Ovary (tissue), 9 donors: Measurements from ENCODE around the gene KCNIP1. TPM values are rescaled to one million over a fixed set of nuclear protein-coding genes. Genes with fewer than 3 reads are reported as not detected.

Experiments used
- DNase-seq, 5 donors: peaks; one replicate each; pipeline ENCODE4 v3.0.0-alpha.2; 2019 to 2020
- H3K27ac ChIP-seq, 2 donors: fragments of 200-600 bp; one replicate each; pipeline versions ENCODE4 v1.5.1 to v1.8.0; 2019 to 2022
- H3K27me3 ChIP-seq: fragments of 200-600 bp; one replicate; pipeline ENCODE4 v1.8.0; 2022
- H3K36me3 ChIP-seq: fragments of 200-600 bp; sonication (generic); one replicate; pipeline ENCODE4 v1.5.1; 2019
- H3K4me1 ChIP-seq: one replicate; pipeline ENCODE4 v1.8.1; 2013; ENCODE audit warnings: mild to moderate bottlenecking, moderate library complexity; ENCODE audit not compliant: insufficient read depth
- H3K4me3 ChIP-seq: fragments of 200-600 bp; sonication (generic); one replicate; pipeline ENCODE4 v1.5.1; 2017
- H3K9me3 ChIP-seq, 2 donors: fragments of 200-600 bp in 1 of 2; sonication (generic) in 1 of 2; one replicate each; pipeline versions ENCODE4 v1.5.1 to v1.8.1; 2013 to 2019; ENCODE audit warnings: mild to moderate bottlenecking in 1 of 2, moderate library complexity in 1 of 2
- EP300 ChIP-seq: sonication (generic); formaldehyde crosslinking; IDR thresholded peaks from one replicate; pipeline ENCODE4 v1.6.1; 2017; ENCODE audit warnings: antibody characterized with exemption
- POLR2A ChIP-seq: fragments of 450-650 bp; IDR thresholded peaks from one replicate; pipeline ENCODE4 v1.6.1; 2017; ENCODE audit warnings: antibody characterized with exemption, mild to moderate bottlenecking, moderate library complexity
- WGBS, 3 donors: extraction: QIAGEN DNeasy Blood & Tissue Kit in 1 of 3; methylation state at CpG; one replicate each; pipeline versions ENCODE4 v1.1.5 to v1.1.7; 2013 to 2017; 5-methylcytosine and 5-hydroxymethylcytosine counted together
- intact Hi-C, 4 donors: fragments of 100-400 bp; cut with DNase I; formaldehyde crosslinking; loops; one replicate each; pipeline versions ENCODE4 v1.11.0 to v1.15.1; 2022 to 2023
- polyA plus RNA-seq, 2 donors: library from polyadenylated mRNA; stranded (reverse); fragments of 200-250 nt in 1 of 2; fragments of 350-450 nt in 1 of 2; fragmentation: Illumina TruSeq in 1 of 2; extraction: RNeasy Lipid Tissue Mini Kit (QIAGEN cat#74804) in 1 of 2; gene quantifications; one replicate each; pipeline ENCODE4 v1.2.3, GENCODE V29; 2013 to 2014
- total RNA-seq, 7 donors: library from RNA; depleted of rRNA in 2 of 7; stranded (reverse); fragments of >200 nt in 2 of 7; fragmentation: NEBNext Ultra II Directional in 3 of 7; extraction: Animal tissue kit (Norgen Biotek cat#: 25700) in 3 of 7; gene quantifications; one replicate each; pipeline versions ENCODE4 v1.1.0 to v1.2.4, GENCODE V29; 2016 to 2023
- TF ChIP-seq, protein P1 (sequence below), 3 donors: fragments of 450-650 bp in 2 of 3; fragments of 200-600 bp in 1 of 3; IDR thresholded peaks; one replicate each; pipeline versions ENCODE4 v1.5.1 to v1.8.0; 2016 to 2022; ENCODE audit warnings: antibody characterized with exemption in 3 of 3, mild to moderate bottlenecking in 1 of 3
- donor health status: DM: no; HTN: no; CAD: no; lungs with moderate emphysema.
- donor health status: DM: no; HTN: no; CAD: no.
- donor health status: Bipolar disorder and iron deficiency.
- donor health status: DM: yes; HTN: yes; CAD: no.
- donor health status: DM: no; HTN: no; CAD: no.
- donor health status: DM: yes; HTN: yes; CAD: no.

Gene KCNIP1
- total and polyA plus RNA-seq, 9 donors: 0.20 to 2.2 (median 0.66) TPM

DNA sequence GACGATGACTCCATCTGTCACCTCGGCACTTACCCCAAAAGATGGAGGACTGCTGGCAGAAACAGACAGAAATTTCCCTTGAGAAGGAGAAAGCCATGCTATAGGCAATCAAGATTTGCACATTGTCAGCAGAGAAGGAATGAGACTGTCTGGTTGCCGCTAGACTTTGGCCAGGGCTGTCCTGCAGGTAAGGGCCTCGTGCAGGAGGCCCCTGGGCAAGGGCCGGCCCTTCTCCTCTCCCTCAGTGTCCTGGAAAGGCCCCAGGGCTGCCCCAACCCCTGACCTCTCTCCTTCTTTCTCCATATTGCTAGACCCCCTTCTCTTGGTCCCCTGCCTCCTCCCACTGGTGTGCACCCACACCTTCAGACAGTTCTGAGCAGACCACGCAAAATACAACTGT, 14.6 kb upstream of the KCNIP1 start:
- no peak overlapping the region for H3K27ac ChIP-seq
- TF ChIP-seq POLR2A (no peak), EP300 (no peak)
- TF ChIP-seq, protein P1, sequence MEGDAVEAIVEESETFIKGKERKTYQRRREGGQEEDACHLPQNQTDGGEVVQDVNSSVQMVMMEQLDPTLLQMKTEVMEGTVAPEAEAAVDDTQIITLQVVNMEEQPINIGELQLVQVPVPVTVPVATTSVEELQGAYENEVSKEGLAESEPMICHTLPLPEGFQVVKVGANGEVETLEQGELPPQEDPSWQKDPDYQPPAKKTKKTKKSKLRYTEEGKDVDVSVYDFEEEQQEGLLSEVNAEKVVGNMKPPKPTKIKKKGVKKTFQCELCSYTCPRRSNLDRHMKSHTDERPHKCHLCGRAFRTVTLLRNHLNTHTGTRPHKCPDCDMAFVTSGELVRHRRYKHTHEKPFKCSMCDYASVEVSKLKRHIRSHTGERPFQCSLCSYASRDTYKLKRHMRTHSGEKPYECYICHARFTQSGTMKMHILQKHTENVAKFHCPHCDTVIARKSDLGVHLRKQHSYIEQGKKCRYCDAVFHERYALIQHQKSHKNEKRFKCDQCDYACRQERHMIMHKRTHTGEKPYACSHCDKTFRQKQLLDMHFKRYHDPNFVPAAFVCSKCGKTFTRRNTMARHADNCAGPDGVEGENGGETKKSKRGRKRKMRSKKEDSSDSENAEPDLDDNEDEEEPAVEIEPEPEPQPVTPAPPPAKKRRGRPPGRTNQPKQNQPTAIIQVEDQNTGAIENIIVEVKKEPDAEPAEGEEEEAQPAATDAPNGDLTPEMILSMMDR (IDR thresholded peaks at IDR 0.05): no peak
- no peaks in the 10 kb centered on the region for H3K4me1 ChIP-seq
- no peaks in the 10 kb centered on the region for H3K27me3 ChIP-seq
- H3K9me3 ChIP-seq: no peaks in the 10 kb centered on the region
- intact Hi-C loops: no loop called here
- H3K36me3 ChIP-seq: no peaks in the 10 kb centered on the region
- no peak overlapping the region for H3K4me3 ChIP-seq
- WGBS, 3 donors: 94 to 98% (median 96%) methylated on average over 6 of the region's 6 CpGs
- DNase-seq: no peak

DNA sequence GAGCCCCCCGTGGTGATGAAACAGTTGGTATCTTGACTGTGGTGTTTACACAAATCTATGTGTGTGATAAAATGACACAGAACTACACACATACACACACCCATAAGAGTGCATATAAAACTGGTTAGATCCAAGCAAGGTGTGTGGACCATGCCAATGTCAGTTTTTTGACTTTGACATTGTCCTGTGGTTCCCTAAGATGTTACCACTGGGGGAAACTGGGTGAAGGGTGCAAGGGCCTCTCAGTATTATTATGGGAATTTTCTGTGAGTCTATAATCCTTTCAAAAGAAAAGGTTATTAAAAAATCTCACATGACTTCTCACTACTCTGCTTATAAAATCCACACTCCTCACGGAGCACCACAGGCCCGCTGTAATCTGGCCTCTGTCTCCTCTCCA, 13.4 kb upstream of the KCNIP1 start:
- no peaks in the 10 kb centered on the region for H3K27me3 ChIP-seq
- no peak overlapping the region for H3K27ac ChIP-seq
- whole genome bisulfite sequencing, 3 donors: 69 to 85% (median 80%) methylated on average over 3 of the region's 3 CpGs
- no peaks in the 10 kb centered on the region for H3K4me1 ChIP-seq
- no peak overlapping the region for H3K4me3 ChIP-seq
- H3K9me3 ChIP-seq: no peaks in the 10 kb centered on the region
- H3K36me3 ChIP-seq: no peaks in the 10 kb centered on the region
- no peak for DNase-seq
- TF ChIP-seq, protein P1 (IDR thresholded peaks at IDR 0.05): no peak
- TF ChIP-seq POLR2A: no peak
- TF ChIP-seq EP300: no peak
- intact Hi-C loops: no loop called here

DNA sequence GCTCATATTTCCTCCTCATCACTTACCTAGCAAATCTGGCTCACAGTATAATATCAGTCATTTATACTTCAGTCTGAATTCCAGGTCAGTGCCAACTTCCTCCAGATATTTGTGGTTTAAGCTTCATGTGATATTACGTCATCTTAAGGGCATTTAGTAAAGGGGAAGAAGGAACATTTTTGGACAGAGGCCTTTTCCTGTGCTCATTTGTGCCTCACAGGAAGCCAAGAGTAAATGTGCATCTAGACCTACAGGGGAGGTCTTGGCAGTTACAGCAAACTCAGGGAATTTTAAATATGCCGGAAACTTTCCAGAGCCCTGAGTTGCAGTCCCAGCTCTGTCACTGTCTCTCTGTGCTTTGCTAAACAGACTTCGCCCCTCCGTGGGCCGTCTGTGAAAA, 12.3 kb upstream of the KCNIP1 start:
- Histone ChIP-seq H3K4me1 (no peaks in the 10 kb centered on the region), H3K36me3 (no peaks in the 10 kb centered on the region), H3K27ac (no peak overlapping the region), H3K9me3 (no peaks in the 10 kb centered on the region), H3K27me3 (no peaks in the 10 kb centered on the region), H3K4me3 (no peak overlapping the region)
- TF ChIP-seq, protein P1 (IDR thresholded peaks at IDR 0.05): no peak
- no peak for TF ChIP-seq POLR2A
- TF ChIP-seq EP300: no peak
- WGBS, 3 donors: 24 to 25% (median 25%) methylated on average over 5 of the region's 5 CpGs
- DNase-seq: no peak
- intact Hi-C loops: no loop called here

DNA sequence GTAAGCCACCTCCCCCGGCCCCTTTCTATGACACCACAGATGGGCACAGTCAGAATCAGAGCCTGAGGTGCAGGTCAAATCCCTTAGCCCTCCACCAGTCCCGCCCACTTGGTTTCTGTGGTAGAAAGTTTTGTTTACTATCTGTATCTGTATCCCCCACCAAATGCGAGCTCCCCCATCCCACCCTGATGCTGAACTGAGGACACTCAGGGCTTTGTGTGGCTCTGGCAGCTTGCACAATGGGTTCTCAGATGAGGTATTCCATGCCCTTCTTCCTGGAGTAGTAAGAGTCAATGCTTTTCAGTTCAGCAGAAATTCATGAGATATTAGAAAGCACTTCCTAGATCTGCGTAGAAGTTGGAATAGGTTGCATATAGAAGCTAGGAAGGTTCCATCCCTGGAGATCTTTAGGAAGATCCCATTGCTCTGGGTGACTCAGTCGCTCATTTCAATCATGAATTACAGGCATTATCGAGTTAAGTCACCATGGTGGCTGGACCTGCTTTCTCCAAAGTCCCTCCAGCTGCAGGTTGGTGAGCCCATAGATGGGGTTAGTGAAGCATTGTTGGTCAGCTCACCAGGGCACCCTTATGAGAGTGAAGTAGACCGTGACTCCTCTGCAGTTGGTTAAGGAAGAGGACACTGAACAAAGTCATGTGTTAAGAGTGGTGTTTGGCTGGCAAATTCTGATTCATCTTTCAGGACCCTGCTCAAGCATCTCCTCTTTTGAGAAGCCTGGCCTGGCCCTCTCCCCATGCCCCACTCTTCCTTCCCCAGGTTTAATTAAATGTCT, 10.6 kb upstream of the KCNIP1 start:
- no peak for DNase-seq
- Histone ChIP-seq H3K4me3 (no peak overlapping the region), H3K4me1 (no peaks in the 10 kb centered on the region), H3K27me3 (no peaks in the 10 kb centered on the region), H3K36me3 (no peaks in the 10 kb centered on the region), H3K9me3 (no peaks in the 10 kb centered on the region), H3K27ac (no peak overlapping the region)
- TF ChIP-seq EP300: no peak
- TF ChIP-seq POLR2A: no peak
- TF ChIP-seq, protein P1 (IDR thresholded peaks at IDR 0.05): no peak
- intact Hi-C loops: no loop called here
- 94 to 96% (median 96%) methylated on average over 7 of the region's 7 CpGs for WGBS, 3 donors
